Measurements from ENCODE around the gene TULP1.

- TF ChIP-seq EZH2 (IDR thresholded peaks at IDR 0.05) (no peak), POLR2AphosphoS5 (IDR thresholded peaks at IDR 0.05; ENCODE audit: borderline replicate concordance, low read depth, low read length) (no peak), FOXP2 (optimal IDR thresholded peaks at IDR 0.05; ENCODE audit: control extremely low read depth, extremely low read length, insufficient read depth) (no peak)
These were observed 19.8 kb downstream of the TULP1 start for GRCh38 chr6:35492974-35493284.

All from SK-N-MC (cell line).